K562 (cell line): ENCODE results near the gene AMBRA1.

Experiments used
- C11orf30 ChIP-seq: fragments of 450-650 bp; IDR thresholded peaks from 2 replicates; pipeline ENCODE4 v1.6.1; 2016; ENCODE audit warnings: low read depth, mild to moderate bottlenecking
- GATA2 ChIP-seq: sonication (generic); formaldehyde crosslinking; IDR thresholded peaks from 2 replicates; pipeline ENCODE4 v1.4.0; 2020; ENCODE audit warnings: mild to moderate bottlenecking, missing genetic modification reagents
- TF ChIP-seq, protein P1 (sequence below), 3 experiments: IDR thresholded peaks in 2 of 3; conservative IDR thresholded peaks in 1 of 3; 2 replicates each; pipeline ENCODE4 v1.5.1; 2011 to 2012; ENCODE audit warnings: low read length in 3 of 3, mild to moderate bottlenecking in 3 of 3, control low read depth in 2 of 3, improper control_type of control experiment in 1 of 3, inconsistent platforms in 1 of 3, low read depth in 1 of 3, mixed read lengths in 1 of 3, moderate library complexity in 1 of 3; ENCODE audit not compliant: insufficient read depth in 2 of 3

DNA sequence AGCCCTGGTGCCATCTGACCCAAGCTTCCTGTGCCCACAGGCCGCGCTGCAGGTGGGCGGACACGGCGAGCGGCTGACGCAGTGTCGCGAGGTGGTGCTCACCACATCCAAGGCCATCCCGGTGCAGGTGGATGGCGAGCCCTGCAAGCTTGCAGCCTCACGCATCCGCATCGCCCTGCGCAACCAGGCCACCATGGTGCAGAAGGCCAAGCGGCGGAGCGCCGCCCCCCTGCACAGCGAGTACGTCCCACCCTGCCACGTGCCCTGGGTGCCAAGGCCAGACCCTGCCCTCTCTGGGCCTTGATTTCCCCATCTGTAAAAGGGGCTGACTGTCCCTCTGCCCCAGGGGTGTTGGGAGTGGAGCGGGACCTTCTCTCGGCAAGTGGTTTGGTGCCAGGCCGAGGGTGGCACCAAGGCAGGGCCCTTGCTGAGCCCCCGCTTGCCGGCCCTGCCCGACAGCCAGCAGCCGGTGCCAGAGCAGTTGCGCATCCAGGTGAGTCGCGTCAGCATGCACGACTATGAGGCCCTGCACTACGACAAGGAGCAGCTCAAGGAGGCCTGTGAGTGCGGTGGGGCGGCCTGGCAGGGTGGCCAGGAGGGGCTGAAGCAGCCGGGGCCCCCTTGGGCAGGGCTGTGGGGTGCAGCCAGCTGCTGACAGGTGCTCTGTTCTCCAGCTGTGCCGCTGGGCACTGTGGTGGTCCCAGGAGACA lies 218.3 kb downstream of the AMBRA1 start:
- TF ChIP-seq, protein P1, sequence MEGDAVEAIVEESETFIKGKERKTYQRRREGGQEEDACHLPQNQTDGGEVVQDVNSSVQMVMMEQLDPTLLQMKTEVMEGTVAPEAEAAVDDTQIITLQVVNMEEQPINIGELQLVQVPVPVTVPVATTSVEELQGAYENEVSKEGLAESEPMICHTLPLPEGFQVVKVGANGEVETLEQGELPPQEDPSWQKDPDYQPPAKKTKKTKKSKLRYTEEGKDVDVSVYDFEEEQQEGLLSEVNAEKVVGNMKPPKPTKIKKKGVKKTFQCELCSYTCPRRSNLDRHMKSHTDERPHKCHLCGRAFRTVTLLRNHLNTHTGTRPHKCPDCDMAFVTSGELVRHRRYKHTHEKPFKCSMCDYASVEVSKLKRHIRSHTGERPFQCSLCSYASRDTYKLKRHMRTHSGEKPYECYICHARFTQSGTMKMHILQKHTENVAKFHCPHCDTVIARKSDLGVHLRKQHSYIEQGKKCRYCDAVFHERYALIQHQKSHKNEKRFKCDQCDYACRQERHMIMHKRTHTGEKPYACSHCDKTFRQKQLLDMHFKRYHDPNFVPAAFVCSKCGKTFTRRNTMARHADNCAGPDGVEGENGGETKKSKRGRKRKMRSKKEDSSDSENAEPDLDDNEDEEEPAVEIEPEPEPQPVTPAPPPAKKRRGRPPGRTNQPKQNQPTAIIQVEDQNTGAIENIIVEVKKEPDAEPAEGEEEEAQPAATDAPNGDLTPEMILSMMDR (IDR thresholded peaks at IDR 0.05 in 2 of 3, conservative IDR thresholded peaks at IDR 0.05 in 1 of 3; ENCODE audit: insufficient read depth in 2 of 3, low read depth in 1 of 3, low read length in 3 of 3), result no peak
- TF ChIP-seq GATA2 (CRISPR knock-in tag) (no peak), C11orf30 (no peak)
